ENCODE data around the gene ADGRG1. TPM values are rescaled to one million over a fixed set of nuclear protein-coding genes. Genes with fewer than 3 reads are reported as not detected.

The ADGRG1 gene
- total and polyA plus RNA-seq, 12 donors, result 1.8 to 69.9 (median 41.4) TPM

DNA sequence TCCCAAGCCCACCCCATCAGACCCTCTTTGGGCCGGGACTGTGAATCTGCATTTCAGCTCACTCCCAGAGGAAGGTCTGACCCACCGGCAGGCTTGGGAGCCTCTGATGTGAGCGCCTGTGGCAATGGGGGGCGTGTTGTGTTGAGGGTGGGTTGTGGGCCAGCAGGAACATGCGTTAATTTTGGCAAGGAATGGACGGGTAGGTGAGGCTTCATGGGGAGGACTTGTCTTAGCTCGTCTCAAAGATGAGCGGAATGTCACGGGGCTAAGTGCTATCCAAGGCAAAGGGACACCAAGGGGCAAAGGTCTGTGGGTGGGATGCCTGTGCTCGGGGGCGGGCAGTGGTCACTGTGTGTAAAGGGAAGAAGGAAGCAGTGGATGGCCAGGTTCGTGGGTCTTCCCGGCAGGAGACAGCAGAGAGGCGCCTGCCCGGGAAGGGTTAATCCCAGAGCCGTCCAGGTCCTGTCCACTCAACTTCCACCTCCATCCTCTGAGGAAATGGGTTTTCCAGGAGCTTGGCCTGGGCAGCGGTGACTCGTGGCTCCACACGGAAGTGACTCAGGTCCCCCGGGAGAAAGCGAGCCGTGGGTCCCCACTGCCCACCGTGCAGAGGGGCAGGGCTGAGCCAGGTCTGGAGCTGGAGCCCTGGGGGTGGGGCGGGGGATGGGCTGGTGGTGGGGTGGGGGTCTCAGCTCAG is 17.4 kb downstream of the ADGRG1 start:
- peaks cover 0 to 10% of the 10 kb centered on the region in 2 donors for H3K4me1 ChIP-seq (replicated peaks in 1 of 2)
- DNase-seq, result peak in 3 of 7 donors; percentile 41 to 67 (median 51)
- H3K4me3 ChIP-seq, result no peak overlapping the region
- H3K27ac ChIP-seq, result peak overlapping the region in 2 of 5 donors; percentile 13 to 74
- WGBS, 4 donors, result 59 to 66% (median 61%) methylated on average over 15 to 24 of the region's 24 CpGs
- no peaks in the 10 kb centered on the region for H3K36me3 ChIP-seq (replicated peaks in 1 of 2)
- H3K27me3 ChIP-seq, result no peaks in the 10 kb centered on the region
- no peaks in the 10 kb centered on the region for H3K9me3 ChIP-seq (replicated peaks in 1 of 3)
- no peak for TF ChIP-seq CTCF (IDR thresholded peaks at IDR 0.05)
- TF ChIP-seq POLR2A (IDR thresholded peaks at IDR 0.05), result no peak
- intact Hi-C loops (cut with DNase I), result loop anchor here (5.0 kb wide), 1 partner anchor 44 kb away; no protein-coding TSS in a partner anchor

DNA sequence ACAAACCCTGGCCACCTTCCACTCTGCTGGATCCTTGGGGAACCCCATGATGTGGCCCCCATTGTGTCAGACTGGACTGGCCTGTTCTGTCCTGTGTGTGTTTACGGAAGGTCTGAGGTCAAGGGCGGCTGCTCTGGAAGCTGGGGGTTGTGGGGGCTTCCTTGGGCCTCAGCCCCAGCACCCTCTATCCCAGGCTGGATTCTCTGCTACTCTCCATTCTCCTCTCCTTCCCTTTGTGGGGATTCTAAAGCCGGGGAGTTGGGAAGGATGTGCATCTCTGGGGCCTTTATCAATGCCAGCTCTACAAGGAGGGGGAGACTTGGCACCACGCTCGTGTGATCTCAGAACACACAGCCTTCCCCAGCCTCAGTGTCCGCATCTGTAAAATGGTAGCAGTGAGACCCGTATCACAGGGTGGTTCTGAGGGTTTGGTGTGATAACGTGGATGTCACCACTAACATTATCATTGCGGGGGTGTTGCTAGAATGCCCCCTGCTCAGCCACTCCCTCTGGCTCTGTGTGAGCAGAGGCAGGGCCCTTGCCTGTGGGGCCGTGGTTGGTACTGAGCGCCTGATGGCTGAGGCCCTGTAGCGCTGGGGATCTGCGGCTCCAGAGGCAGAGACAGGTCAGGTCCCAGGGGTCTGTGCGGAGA is 18.1 kb downstream of the ADGRG1 start:
- Histone ChIP-seq H3K27me3 (no peaks in the 10 kb centered on the region), H3K4me1 (replicated peaks in 1 of 2) (peaks cover 0 to 10% of the 10 kb centered on the region in 2 donors), H3K36me3 (replicated peaks in 1 of 2) (peaks cover 0 to 5% of the 10 kb centered on the region in 2 donors), H3K4me3 (no peak overlapping the region), H3K27ac (peak overlapping the region in 2 of 5 donors; percentile 13 to 74), H3K9me3 (replicated peaks in 1 of 3) (no peaks in the 10 kb centered on the region)
- WGBS, 4 donors, result 66 to 77% (median 72%) methylated on average over 4 to 14 of the region's 14 CpGs
- no peak for DNase-seq
- intact Hi-C loops (cut with DNase I), result loop anchor here (5.0 kb wide), 1 partner anchor 44 kb away; no protein-coding TSS in a partner anchor
- TF ChIP-seq CTCF (IDR thresholded peaks at IDR 0.05) (no peak), POLR2A (IDR thresholded peaks at IDR 0.05) (no peak)

- no peaks in the 10 kb centered on the region for H3K27me3 ChIP-seq
- TF ChIP-seq POLR2A (IDR thresholded peaks at IDR 0.05), result no peak
- no peak for TF ChIP-seq CTCF (IDR thresholded peaks at IDR 0.05)
- intact Hi-C loops (cut with DNase I), result loop anchor here (5.0 kb wide), 1 partner anchor 45 kb away; no protein-coding TSS in a partner anchor
- peaks cover 0 to 10% of the 10 kb centered on the region in 2 donors for H3K4me1 ChIP-seq (replicated peaks in 1 of 2)
- WGBS, 4 donors, result 54 to 70% (median 63%) methylated on average over 10 of the region's 10 CpGs
- H3K9me3 ChIP-seq (replicated peaks in 1 of 3), result no peaks in the 10 kb centered on the region
- H3K27ac ChIP-seq, result peak overlapping the region in 2 of 5 donors; percentile 15 to 74
- no peak overlapping the region for H3K4me3 ChIP-seq
- DNase-seq, result no peak
- H3K36me3 ChIP-seq (replicated peaks in 1 of 2), result peaks cover 0 to 7% of the 10 kb centered on the region in 2 donors
Observed at GRCh38 chr16:57647136-57647875, 18.9 kb downstream of the ADGRG1 start.

DNA sequence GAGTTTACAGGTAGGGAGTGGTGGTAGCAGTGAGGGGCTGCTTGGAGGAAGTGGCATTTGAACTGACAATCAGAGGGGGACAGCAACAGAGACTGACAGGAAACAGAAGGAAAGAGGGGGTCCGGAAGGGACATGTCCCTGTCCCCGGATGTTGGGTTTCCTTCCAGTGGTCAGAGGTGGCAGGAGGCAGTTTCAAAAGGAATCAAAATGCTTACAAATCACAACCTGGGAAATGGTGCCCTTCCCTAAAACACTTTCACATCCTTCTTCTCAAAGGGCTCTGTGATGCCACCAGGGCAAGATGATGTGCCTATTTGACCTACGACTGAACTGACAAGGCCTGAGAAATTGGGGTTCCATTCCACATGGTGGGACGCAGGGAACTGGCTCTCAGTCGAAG is 19.7 kb downstream of the ADGRG1 start:
- Histone ChIP-seq H3K4me3 (no peak overlapping the region), H3K9me3 (replicated peaks in 1 of 3) (no peaks in the 10 kb centered on the region), H3K36me3 (replicated peaks in 1 of 2) (peaks cover 0 to 7% of the 10 kb centered on the region in 2 donors), H3K4me1 (replicated peaks in 1 of 2) (peaks cover 0 to 10% of the 10 kb centered on the region in 2 donors), H3K27me3 (no peaks in the 10 kb centered on the region), H3K27ac (peak overlapping the region in 2 of 5 donors; percentile 15 to 74)
- 61 to 72% (median 64%) methylated on average over 4 to 5 of the region's 5 CpGs for WGBS, 4 donors
- no peak for DNase-seq
- TF ChIP-seq POLR2A (IDR thresholded peaks at IDR 0.05) (no peak), CTCF (IDR thresholded peaks at IDR 0.05) (no peak)
- intact Hi-C loops (cut with DNase I), result loop anchor here (5.0 kb wide), 1 partner anchor 46 kb away; no protein-coding TSS in a partner anchor
